GM19035 (cell line): ENCODE measurements around the gene DKK3.

Source experiments
- ATAC-seq: cut with Tn5 transposase; IDR thresholded peaks from one replicate; pipeline ENCODE4 v1.9.1; 2021; ENCODE audit not compliant: unreplicated experiment

Gene DKK3

DNA sequence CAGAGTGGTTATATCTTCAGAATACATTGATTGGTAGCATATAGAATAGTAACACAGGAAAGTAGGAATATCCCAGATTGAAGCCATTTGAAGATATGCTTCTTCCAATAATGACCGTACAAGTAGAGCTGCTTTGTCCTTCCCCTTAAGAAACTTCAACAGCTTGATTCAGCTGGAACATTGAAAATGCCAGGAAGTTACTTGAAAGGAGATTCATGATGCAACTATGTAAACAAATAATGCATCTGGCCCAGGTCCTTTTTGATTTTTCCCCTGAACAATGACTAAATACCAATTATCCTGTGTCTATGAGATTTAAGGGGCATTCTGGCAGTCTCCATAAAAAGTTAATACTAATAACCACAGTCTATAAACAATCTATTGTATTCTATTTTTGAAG, 3.0 kb downstream of the DKK3 start:
- ATAC-seq, result no peak

GRCh38 chr11:12005061-12005460, 3.4 kb downstream of the DKK3 start:
- no peak for ATAC-seq

- no peak for ATAC-seq
Observed at GRCh38 chr11:12003815-12004214, 4.6 kb downstream of the DKK3 start.

DNA sequence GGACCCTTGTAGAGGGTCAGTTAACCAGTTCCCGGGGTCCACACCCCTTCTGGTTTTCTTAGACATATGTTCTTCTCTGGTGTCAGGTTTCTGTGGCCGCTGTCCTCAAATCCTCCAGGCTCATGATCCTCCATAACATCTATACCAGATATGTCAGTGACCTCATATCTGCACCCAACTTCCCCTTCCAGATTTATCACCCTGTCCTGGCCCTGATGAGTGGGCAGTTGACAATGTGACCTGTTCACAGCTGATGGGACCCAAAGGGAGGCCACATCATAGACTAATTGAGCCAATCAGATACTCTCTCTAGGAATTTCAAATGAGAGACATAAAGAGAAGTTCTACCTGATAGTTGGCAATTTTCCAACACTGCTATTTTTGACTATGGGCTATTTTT, 5.1 kb downstream of the DKK3 start:
- no peak for ATAC-seq

- no peak for ATAC-seq
Observed at GRCh38 chr11:12001186-12001585, 7.2 kb downstream of the DKK3 start.

- ATAC-seq, result no peak
Observed at GRCh38 chr11:11998091-11998781, 10.2 kb downstream of the DKK3 start.

DNA sequence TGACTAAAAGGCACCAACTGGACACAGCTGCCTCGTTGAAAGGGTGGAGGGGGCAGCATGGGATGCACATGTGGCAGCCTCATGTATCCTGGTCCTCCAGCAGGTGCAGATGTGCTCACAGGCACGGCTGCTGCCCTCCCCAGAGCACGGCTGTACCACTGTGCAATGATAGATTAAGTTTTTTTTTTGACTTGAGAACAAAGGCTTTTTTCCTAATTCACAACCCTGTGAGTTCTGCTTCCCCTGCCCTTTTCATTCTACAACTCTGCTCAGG, 11.4 kb downstream of the DKK3 start:
- ATAC-seq, result no peak

GRCh38 chr11:11996321-11997048, 11.9 kb downstream of the DKK3 start:
- ATAC-seq, result no peak

DNA sequence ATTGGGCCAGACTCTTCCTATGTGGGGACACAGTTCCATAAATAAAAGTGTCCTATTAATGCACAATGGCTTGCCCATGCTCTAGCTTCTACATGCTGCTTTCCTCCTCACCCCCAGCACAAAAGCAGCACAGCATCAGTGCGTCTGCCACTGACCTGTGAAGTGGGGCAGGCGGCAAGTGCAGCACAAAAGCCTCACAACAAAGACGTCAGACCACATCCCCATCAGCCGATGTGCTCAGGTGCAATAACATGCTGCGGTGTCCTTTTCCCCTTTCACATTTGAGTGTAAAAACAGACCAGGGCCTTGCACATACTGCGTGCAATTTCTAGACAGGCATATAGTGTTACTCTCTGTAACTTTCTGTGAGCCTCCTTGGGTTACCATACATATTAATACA, 12.8 kb downstream of the DKK3 start:
- ATAC-seq, result no peak

GRCh38 chr11:11993839-11994238, 14.6 kb downstream of the DKK3 start:
- no peak for ATAC-seq

- no peak for ATAC-seq
Observed at GRCh38 chr11:11992257-11993212, 15.9 kb downstream of the DKK3 start.

- no peak for ATAC-seq
Observed at GRCh38 chr11:11989774-11990744, 18.4 kb downstream of the DKK3 start.

- no peak for ATAC-seq
Observed at GRCh38 chr11:11988681-11989261, 19.7 kb downstream of the DKK3 start.

DNA sequence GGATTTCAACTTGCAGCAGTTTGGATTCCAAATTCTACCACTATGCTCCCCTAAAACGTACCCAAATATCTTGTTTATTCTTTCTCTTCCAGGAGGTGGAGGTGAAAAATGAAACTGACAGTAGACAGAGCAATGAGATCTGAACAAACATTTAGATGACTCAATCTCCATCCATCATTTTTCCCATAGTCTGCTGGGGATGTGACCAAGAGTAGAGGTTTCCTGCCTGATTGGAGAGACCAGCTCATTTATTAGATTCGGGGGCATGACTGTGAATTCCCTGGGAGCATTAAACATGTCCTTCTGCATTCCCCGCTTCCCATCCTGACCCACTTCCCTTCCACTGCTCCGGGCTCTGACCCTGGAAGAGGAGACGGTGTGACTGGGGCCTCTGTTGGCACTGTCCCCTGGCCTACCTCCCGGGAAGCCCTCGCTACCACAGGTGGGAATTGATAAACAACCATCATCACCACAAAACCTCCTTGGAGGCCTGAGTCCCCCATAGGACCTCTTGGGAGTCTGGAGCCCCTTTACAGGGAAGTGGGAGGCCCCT, 20.3 kb downstream of the DKK3 start:
- no peak for ATAC-seq

GRCh38 chr11:11987503-11988022, 20.9 kb downstream of the DKK3 start:
- ATAC-seq, result no peak

GRCh38 chr11:11985954-11986949, 22.2 kb downstream of the DKK3 start:
- ATAC-seq, result no peak

GRCh38 chr11:11985016-11985715, 23.3 kb downstream of the DKK3 start:
- ATAC-seq, result no peak

DNA sequence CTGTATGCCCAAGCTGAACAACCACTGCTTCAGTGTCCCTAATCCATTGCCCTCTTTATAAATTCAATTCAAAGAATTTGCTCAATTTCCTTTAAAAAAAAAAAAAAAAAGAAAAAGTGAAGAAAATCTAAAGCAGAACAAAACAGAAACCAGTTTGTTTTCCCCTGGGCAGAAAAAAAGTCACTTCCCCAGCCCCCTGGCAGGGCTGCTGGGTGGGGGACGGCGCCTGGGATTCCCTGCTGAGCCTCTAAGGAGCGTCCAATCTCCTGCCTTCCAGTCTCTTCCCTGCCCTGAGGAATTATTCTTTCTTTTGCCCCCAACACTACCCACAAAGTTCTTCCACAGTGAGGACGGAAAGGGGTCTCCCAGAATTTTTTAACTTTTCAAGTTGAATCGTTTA, 23.9 kb downstream of the DKK3 start:
- no peak for ATAC-seq
